Endothelial cell (in vitro differentiated cells): ENCODE measurements around the gene ADAMTSL1. TPM values are rescaled to one million over a fixed set of nuclear protein-coding genes. Genes with fewer than 3 reads are reported as not detected.

Experiments used
- DNase-seq: peaks from one replicate; pipeline ENCODE4 v3.0.0; 2021; ENCODE audit warnings: low spot score
- H3K27ac Mint-ChIP-seq: one replicate; pipeline ENCODE4 v1.8.0; 2021; ENCODE audit warnings: mixed read lengths, inconsistent platforms; ENCODE audit not compliant: unreplicated experiment
- H3K27me3 Mint-ChIP-seq: one replicate; pipeline ENCODE4 v1.8.0; 2021; ENCODE audit warnings: mild to moderate bottlenecking, moderate library complexity, mixed read lengths, inconsistent platforms; ENCODE audit not compliant: unreplicated experiment
- H3K36me3 Mint-ChIP-seq: one replicate; pipeline ENCODE4 v1.8.0; 2021; ENCODE audit warnings: mild to moderate bottlenecking, low read depth, mixed read lengths, inconsistent platforms; ENCODE audit not compliant: unreplicated experiment
- H3K4me1 Mint-ChIP-seq: one replicate; pipeline ENCODE4 v1.8.0; 2021; ENCODE audit warnings: mild to moderate bottlenecking, mixed read lengths, inconsistent platforms; ENCODE audit not compliant: unreplicated experiment
- H3K4me3 Mint-ChIP-seq: one replicate; pipeline ENCODE4 v1.8.0; 2021; ENCODE audit warnings: mild to moderate bottlenecking, mixed read lengths, inconsistent platforms; ENCODE audit not compliant: unreplicated experiment
- H3K9me3 Mint-ChIP-seq: one replicate; pipeline ENCODE4 v1.8.0; 2021; ENCODE audit warnings: mixed read lengths, inconsistent platforms; ENCODE audit not compliant: unreplicated experiment
- CTCF ChIP-seq: fragments of 200-600 bp; sonication (generic); IDR thresholded peaks from one replicate; pipeline ENCODE4 v1.5.0; 2021; ENCODE audit warnings: antibody characterized with exemption; ENCODE audit not compliant: unreplicated experiment
- total RNA-seq: library from RNA; stranded (reverse); fragmentation: NEBNext Ultra II Directional; extraction: Animal tissue kit (Norgen Biotek cat#: 25700); gene quantifications from one replicate; pipeline ENCODE4 v1.2.1, GENCODE V29; 2021; ENCODE audit not compliant: unreplicated experiment

Gene ADAMTSL1
- total RNA-seq, 1 donor from 2014 or later, result 18.2 TPM

DNA sequence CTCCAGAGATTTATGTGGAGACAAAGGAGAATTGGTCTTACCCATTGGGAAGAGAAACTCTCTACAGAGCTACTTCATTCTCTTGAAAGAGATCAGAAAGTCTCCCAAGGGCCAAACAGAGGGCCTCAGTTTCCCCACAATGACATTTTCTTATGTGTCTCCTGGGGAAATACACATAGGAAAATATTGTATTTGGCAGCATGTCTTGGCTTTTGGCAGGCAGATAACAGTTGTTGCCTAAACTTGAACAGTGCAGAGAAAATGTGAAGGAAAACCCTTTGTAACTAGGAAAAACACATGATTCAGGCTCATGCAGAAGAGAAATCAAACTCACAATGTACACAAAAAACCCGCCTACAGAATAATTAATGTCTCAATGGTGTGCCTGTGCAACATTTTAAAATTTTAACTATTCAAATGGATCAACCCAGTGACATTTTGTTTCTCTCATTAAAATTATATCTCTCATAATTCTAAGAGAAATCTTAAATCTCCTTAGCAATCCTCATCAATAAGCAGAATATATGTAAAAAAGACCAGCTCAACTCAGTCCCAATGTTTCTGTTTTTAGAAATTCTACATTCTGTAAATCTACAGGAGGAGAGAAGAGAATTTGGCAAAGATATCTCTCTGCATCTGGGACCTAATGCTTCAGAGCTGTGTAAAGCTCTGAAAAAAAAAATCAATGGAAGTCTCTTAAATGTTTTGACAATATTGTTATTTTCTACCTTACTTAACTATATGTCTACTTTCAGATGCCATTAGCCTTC, 205.1 kb downstream of the ADAMTSL1 start:
- DNase-seq, result no peak
- no peaks in the 10 kb centered on the region for H3K27me3 Mint-ChIP-seq
- H3K4me1 Mint-ChIP-seq, result no peaks in the 10 kb centered on the region
- H3K27ac Mint-ChIP-seq, result no peak overlapping the region
- H3K4me3 Mint-ChIP-seq, result no peak overlapping the region
- no peaks in the 10 kb centered on the region for H3K36me3 Mint-ChIP-seq
- no peaks in the 10 kb centered on the region for H3K9me3 Mint-ChIP-seq
- TF ChIP-seq CTCF, result no peak

DNA sequence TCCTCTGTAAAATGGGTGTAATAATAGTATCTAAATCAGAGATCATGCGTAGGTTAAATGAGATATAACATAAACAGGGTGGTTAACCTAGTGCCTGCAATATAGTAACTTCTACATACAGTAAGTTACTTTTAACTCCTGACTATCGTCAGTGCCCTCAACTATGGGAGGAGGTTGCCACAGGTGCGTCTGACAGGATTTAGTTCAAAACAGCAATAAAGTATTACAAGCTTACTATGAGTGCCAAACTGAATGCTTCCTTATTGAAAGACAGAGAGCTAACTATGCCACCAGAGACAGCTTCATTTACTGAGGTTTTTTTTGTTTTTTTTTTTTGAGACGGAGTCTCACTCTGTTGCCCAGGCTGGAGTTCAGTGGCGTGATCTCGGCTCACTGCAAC, 209.0 kb downstream of the ADAMTSL1 start:
- H3K4me1 Mint-ChIP-seq, result no peaks in the 10 kb centered on the region

DNA sequence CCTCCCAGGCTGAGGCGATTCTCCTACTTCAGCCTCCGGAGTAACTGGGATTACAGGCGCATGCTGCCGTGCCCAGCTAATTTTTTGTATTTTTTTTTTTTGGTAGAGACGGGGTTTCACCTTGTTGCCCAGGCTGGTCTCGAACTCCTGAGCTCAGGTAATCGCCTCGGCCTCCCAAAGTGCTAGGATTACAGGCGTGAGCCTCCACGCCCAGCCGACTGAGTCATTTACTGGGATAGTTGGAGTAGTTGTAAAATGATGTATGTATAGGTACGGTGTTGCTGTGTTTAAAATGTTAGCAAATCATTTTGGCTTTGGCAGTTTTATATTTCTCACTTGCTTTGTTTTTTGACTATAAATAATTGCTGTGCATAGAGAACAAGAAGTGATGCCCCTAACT, 209.4 kb downstream of the ADAMTSL1 start:
- Mint-ChIP-seq H3K4me1 (no peaks in the 10 kb centered on the region), H3K27me3 (no peaks in the 10 kb centered on the region), H3K4me3 (no peak overlapping the region), H3K9me3 (no peaks in the 10 kb centered on the region), H3K27ac (no peak overlapping the region), H3K36me3 (no peaks in the 10 kb centered on the region)
- DNase-seq, result no peak
- no peak for TF ChIP-seq CTCF

More for the DNA sequence above, 209.0 kb downstream of the ADAMTSL1 start:
- H3K4me3 Mint-ChIP-seq, result no peak overlapping the region
- H3K27me3 Mint-ChIP-seq, result no peaks in the 10 kb centered on the region
- no peaks in the 10 kb centered on the region for H3K9me3 Mint-ChIP-seq
- no peak for DNase-seq
- no peak overlapping the region for H3K27ac Mint-ChIP-seq
- no peak for TF ChIP-seq CTCF
- H3K36me3 Mint-ChIP-seq, result no peaks in the 10 kb centered on the region

- Mint-ChIP-seq H3K27me3 (no peaks in the 10 kb centered on the region), H3K4me1 (no peaks in the 10 kb centered on the region), H3K36me3 (no peaks in the 10 kb centered on the region), H3K27ac (no peak overlapping the region), H3K9me3 (no peaks in the 10 kb centered on the region), H3K4me3 (no peak overlapping the region)
- no peak for TF ChIP-seq CTCF
- no peak for DNase-seq
These were observed 209.9 kb downstream of the ADAMTSL1 start for GRCh38 chr9:18683851-18684250.

DNA sequence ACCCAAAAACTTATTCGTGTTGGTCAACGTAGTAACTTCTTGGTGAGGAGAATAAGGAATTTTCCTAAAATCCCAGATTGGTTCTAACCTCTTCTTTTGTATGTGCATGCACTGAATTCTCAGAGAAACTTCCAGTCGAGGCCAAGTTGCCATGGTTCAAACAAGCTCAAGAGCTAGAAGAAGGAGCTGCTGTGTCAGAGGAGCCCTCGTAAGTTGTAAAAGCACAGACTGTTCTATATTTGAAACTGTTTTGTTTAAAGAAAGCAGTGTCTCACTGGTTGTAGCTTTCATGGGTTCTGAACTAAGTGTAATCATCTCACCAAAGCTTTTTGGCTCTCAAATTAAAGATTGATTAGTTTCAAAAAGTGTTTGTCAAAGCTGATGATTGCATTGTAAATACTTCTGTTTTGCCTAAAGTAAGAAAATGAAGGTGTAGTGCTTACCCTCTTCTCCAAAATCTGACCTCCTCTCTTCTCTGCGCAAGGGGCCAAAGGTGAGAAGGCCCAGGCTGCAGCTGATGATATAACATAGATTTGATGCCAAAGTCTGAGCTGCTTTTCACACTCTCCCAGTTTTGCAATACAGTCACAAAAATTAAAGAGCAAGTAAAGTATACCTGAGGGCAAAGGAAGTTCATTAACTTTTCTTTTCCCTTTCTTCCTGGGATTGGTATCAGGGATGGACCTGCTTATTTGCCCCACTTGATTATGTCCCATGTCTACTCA, 210.8 kb downstream of the ADAMTSL1 start:
- H3K36me3 Mint-ChIP-seq, result no peaks in the 10 kb centered on the region
- H3K27me3 Mint-ChIP-seq, result no peaks in the 10 kb centered on the region
- peaks cover 7% of the 10 kb centered on the region for H3K4me1 Mint-ChIP-seq
- TF ChIP-seq CTCF, result no peak
- no peak overlapping the region for H3K27ac Mint-ChIP-seq
- no peaks in the 10 kb centered on the region for H3K9me3 Mint-ChIP-seq
- no peak overlapping the region for H3K4me3 Mint-ChIP-seq
- no peak for DNase-seq
